SK-N-SH treated with all-trans-retinoic acid at 6 μM for 48 hours (cell line): ENCODE results near the gene DAB2.

Experiments used
- ARNTL ChIP-seq: fragments of 450-650 bp; formaldehyde crosslinking; IDR thresholded peaks from 2 replicates; pipeline ENCODE4 v1.5.0; 2020; ENCODE audit warnings: low read depth, mild to moderate bottlenecking, moderate library complexity, borderline replicate concordance
- ESRRG ChIP-seq: fragments of 250-450 bp; sonication (Bioruptor Pico); IDR thresholded peaks from 2 replicates; pipeline ENCODE4 v1.6.1; 2021; ENCODE audit warnings: mild to moderate bottlenecking
- GLIS3 ChIP-seq: fragments of 250-450 bp; sonication (Bioruptor Pico); IDR thresholded peaks from 2 replicates; pipeline ENCODE4 v1.5.0; 2020; ENCODE audit warnings: mild to moderate bottlenecking, moderate library complexity
- OSR1 ChIP-seq: fragments of 250-450 bp; sonication (Bioruptor Pico); IDR thresholded peaks from 2 replicates; pipeline ENCODE4 v1.8.0; 2022; ENCODE audit warnings: moderate library complexity, mild to moderate bottlenecking, inconsistent platforms
- RARB ChIP-seq: fragments of 250-450 bp; sonication (Bioruptor Pico); IDR thresholded peaks from 2 replicates; pipeline ENCODE4 v1.8.0; 2021; ENCODE audit warnings: mild to moderate bottlenecking, moderate library complexity
- SNAI2 ChIP-seq: fragments of 250-450 bp; sonication (Bioruptor Pico); IDR thresholded peaks from 2 replicates; pipeline ENCODE4 v1.5.0; 2020; ENCODE audit warnings: mild to moderate bottlenecking, moderate library complexity
- TCF4 ChIP-seq: fragments of 250-450 bp; sonication (Bioruptor Pico); IDR thresholded peaks from 2 replicates; pipeline ENCODE4 v1.8.0; 2021; ENCODE audit warnings: mild to moderate bottlenecking, moderate library complexity, borderline replicate concordance
- TSHZ2 ChIP-seq: fragments of 250-450 bp; sonication (Bioruptor Pico); IDR thresholded peaks from 2 replicates; pipeline ENCODE4 v1.5.0; 2020; ENCODE audit warnings: mild to moderate bottlenecking, moderate library complexity
- ZFP3 ChIP-seq: fragments of 250-450 bp; sonication (Bioruptor Pico); IDR thresholded peaks from 2 replicates; pipeline ENCODE4 v1.5.0; 2020; ENCODE audit warnings: mild to moderate bottlenecking, moderate library complexity
- ZFP30 ChIP-seq: fragments of 450-650 bp; formaldehyde crosslinking; IDR thresholded peaks from 2 replicates; pipeline ENCODE4 v1.5.0; 2022; ENCODE audit warnings: mild to moderate bottlenecking, moderate library complexity
- ZNF565 ChIP-seq: fragments of 450-650 bp; formaldehyde crosslinking; conservative IDR thresholded peaks from 2 replicates; pipeline ENCODE4 v1.5.0; 2020; ENCODE audit warnings: low read depth, mild to moderate bottlenecking, moderate library complexity
- ZNF70 ChIP-seq: fragments of 450-650 bp; formaldehyde crosslinking; IDR thresholded peaks from 2 replicates; pipeline ENCODE4 v1.5.0; 2020; ENCODE audit warnings: mild to moderate bottlenecking, moderate library complexity
- TF ChIP-seq, protein P1 (sequence below): fragments of 250-450 bp; sonication (Bioruptor Pico); IDR thresholded peaks from 2 replicates; pipeline ENCODE4 v1.8.0; 2020; ENCODE audit warnings: mild to moderate bottlenecking, moderate library complexity, borderline replicate concordance
- TF ChIP-seq, protein P2 (sequence below): fragments of 250-450 bp; sonication (Bioruptor Pico); IDR thresholded peaks from 2 replicates; pipeline ENCODE4 v1.5.1; 2020; ENCODE audit warnings: low read depth, mild to moderate bottlenecking, moderate library complexity

DNA sequence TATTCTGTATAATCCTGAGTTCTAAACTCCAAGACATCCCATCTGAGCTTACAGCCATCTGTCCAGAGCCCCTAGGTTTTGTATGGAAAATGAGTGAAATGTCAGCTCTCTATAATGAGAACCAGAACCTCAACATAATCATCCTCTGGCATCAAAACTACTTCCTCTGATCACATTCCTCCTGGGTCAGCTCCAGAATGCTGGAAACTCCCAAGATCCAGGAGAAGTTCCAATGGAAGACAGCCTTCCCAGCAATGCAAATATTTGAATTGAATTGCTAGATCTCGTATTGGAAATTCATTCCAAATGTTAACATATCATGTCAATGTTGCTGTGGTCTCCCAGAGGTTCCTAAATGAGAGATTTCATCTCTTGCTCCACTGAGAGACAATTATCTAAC, 84.3 kb downstream of the DAB2 start:
- TF ChIP-seq, protein P1, sequence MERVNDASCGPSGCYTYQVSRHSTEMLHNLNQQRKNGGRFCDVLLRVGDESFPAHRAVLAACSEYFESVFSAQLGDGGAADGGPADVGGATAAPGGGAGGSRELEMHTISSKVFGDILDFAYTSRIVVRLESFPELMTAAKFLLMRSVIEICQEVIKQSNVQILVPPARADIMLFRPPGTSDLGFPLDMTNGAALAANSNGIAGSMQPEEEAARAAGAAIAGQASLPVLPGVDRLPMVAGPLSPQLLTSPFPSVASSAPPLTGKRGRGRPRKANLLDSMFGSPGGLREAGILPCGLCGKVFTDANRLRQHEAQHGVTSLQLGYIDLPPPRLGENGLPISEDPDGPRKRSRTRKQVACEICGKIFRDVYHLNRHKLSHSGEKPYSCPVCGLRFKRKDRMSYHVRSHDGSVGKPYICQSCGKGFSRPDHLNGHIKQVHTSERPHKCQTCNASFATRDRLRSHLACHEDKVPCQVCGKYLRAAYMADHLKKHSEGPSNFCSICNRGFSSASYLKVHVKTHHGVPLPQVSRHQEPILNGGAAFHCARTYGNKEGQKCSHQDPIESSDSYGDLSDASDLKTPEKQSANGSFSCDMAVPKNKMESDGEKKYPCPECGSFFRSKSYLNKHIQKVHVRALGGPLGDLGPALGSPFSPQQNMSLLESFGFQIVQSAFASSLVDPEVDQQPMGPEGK (CRISPR knock-in tag) = no peak
- TF ChIP-seq ARNTL (CRISPR knock-in tag) (no peak), ZFP30 (CRISPR knock-in tag) (no peak), OSR1 (CRISPR knock-in tag) (no peak), ZFP3 (CRISPR knock-in tag) (no peak), TSHZ2 (CRISPR knock-in tag) (no peak), ESRRG (CRISPR knock-in tag) (no peak), ZNF565 (no peak), GLIS3 (no peak), ZNF70 (CRISPR knock-in tag) (no peak), SNAI2 (CRISPR knock-in tag) (no peak), TCF4 (CRISPR knock-in tag) (no peak), RARB (no peak)
- TF ChIP-seq, protein P2, sequence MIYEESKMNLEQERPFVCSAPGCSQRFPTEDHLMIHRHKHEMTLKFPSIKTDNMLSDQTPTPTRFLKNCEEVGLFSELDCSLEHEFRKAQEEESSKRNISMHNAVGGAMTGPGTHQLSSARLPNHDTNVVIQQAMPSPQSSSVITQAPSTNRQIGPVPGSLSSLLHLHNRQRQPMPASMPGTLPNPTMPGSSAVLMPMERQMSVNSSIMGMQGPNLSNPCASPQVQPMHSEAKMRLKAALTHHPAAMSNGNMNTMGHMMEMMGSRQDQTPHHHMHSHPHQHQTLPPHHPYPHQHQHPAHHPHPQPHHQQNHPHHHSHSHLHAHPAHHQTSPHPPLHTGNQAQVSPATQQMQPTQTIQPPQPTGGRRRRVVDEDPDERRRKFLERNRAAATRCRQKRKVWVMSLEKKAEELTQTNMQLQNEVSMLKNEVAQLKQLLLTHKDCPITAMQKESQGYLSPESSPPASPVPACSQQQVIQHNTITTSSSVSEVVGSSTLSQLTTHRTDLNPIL = no peak
